BLaER1 (cell line): ENCODE measurements around the gene RSPRY1.

Experiments used
- H3K27ac ChIP-seq: shearing (Covaris generic); formaldehyde crosslinking; 2 replicates; pipeline ENCODE4 v1.8.1; 2022
- H3K27me3 ChIP-seq: shearing (Covaris generic); formaldehyde crosslinking; 2 replicates; pipeline ENCODE4 v1.8.1; 2022
- H3K36me3 ChIP-seq: shearing (Covaris generic); formaldehyde crosslinking; 2 replicates; pipeline ENCODE4 v1.8.1; 2022
- H3K4me1 ChIP-seq: shearing (Covaris generic); formaldehyde crosslinking; 2 replicates; pipeline ENCODE4 v1.8.1; 2022
- H3K4me2 ChIP-seq: shearing (Covaris generic); formaldehyde crosslinking; 2 replicates; pipeline ENCODE4 v1.8.1; 2022
- H3K4me3 ChIP-seq: shearing (Covaris generic); formaldehyde crosslinking; 2 replicates; pipeline ENCODE4 v1.8.1; 2022
- H3K9ac ChIP-seq: shearing (Covaris generic); formaldehyde crosslinking; 2 replicates; pipeline ENCODE4 v1.8.1; 2022
- H3K9me3 ChIP-seq: shearing (Covaris generic); formaldehyde crosslinking; 2 replicates; pipeline ENCODE4 v1.8.1; 2022
- H4K20me1 ChIP-seq: shearing (Covaris generic); formaldehyde crosslinking; 2 replicates; pipeline ENCODE4 v1.8.1; 2022
- Cebpa-rat ChIP-seq: shearing (Covaris generic); IDR thresholded peaks from 2 replicates; pipeline ENCODE4 v1.8.1; 2022

RSPRY1 gene

DNA sequence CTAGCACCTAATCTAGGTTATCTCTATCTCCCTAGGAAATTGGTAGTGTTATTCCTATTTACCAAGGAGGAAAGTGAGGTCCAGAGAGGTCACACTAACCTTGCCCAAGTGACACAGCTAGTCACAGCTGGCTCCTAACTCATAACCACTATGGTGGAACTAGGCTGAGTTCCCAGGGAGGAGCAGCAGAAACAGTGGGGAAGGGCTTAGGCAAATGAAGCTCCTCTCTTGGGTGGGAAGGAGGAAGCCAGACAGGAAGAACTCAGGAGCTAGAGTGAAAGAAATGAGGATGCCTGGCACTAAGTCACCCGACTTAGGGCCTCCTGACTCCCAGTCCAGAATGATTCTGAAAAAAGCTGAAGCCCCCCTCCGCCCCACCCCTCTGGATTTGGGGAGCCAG lies 34.8 kb upstream of the RSPRY1 start:
- Histone ChIP-seq H3K4me3 (no peak overlapping the region; the same call in 1 of the 2 replicates), H3K36me3 (peaks cover 57% of the 10 kb centered on the region)

DNA sequence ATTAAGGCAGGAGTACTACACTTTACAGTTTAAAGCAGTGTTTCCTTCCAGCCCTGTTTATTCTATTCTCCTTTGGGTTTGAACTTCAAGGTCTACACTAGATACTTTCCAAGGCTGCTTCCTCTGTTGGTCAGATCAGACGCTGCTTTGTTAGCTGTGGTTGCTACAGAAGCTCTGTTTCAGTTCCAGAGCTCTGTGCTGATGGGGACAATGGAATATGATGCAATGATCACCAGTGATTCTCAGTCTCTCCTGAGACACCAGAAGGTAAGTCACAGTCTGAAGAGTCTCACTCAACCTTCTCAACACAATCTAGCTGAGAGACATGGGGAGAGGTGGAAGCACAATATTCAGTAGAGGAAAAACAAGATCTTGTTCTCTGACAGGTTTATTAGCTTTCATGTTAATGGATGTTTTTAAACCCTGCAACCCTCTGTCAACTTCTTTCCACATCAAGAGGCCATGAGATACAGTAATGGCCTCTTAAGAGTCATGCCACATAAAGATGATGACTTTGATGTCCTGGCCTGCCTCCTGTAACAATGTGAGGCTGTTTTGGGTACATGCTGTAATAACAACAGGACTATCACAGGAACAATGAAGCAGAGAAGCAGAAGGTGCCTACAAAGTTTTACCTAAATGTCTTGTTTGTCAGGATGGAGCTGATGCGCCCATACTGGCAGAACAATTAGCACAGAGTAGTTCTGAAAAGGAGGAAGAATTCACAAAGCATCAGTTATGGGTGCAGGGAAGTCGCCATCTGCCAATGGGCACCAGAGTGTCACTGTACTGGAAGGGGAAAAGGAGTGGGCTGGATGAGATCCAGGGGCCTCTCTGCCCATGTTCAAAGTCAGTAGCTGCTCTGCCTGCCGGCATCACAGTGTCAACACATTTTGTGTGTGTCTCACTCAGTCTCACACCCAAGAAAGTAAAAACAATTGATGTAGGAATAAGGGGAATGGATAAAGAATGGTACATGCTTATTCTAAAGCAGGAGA lies 33.7 kb upstream of the RSPRY1 start:
- H3K9me3 ChIP-seq, result no peaks in the 10 kb centered on the region
- peak; percentile 95 for TF ChIP-seq Cebpa-rat
- H3K4me1 ChIP-seq, result peaks cover 65% of the 10 kb centered on the region
- H3K36me3 ChIP-seq, result peaks cover 67% of the 10 kb centered on the region
- H4K20me1 ChIP-seq, result no peaks in the 10 kb centered on the region
- H3K4me2 ChIP-seq, result peak overlapping the region; percentile 73
- no peaks in the 10 kb centered on the region for H3K27me3 ChIP-seq
- peak overlapping the region; percentile 91 for H3K27ac ChIP-seq
- H3K9ac ChIP-seq, result peak overlapping the region; percentile 62
- H3K4me3 ChIP-seq, result no peak overlapping the region

More for the DNA sequence above, 34.8 kb upstream of the RSPRY1 start:
- Histone ChIP-seq H3K4me1 (peaks cover 75% of the 10 kb centered on the region), H3K9me3 (no peaks in the 10 kb centered on the region), H3K27ac (peak overlapping the region; percentile 91), H3K4me2 (peak overlapping the region; percentile 73), H4K20me1 (no peaks in the 10 kb centered on the region), H3K9ac (peak overlapping the region; percentile 62), H3K27me3 (no peaks in the 10 kb centered on the region)
- TF ChIP-seq Cebpa-rat, result no peak

DNA sequence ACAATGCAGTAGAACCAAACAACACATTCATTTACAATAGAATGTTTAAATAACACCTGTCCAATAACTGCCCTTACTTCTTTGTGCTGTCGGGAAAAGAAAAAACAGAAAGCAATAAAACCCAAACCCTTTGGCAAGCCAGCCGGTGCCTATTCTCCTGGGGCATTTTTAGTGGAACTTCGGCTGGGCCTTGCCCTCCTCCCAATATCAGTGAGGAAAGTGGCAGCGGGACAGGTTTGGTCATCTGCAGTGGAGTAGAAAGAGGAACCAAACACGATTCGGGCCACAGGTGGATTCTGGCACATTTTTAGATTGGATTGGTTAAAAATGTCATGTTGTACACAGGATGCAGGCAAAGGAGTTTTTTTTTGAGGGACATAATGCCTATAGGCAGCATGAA lies 32.3 kb upstream of the RSPRY1 start:
- Histone ChIP-seq H3K4me3 (no peak overlapping the region), H3K4me2 (no peak overlapping the region), H3K9me3 (no peaks in the 10 kb centered on the region), H3K27me3 (no peaks in the 10 kb centered on the region), H3K36me3 (peaks cover 77% of the 10 kb centered on the region), H4K20me1 (no peaks in the 10 kb centered on the region), H3K9ac (no peak overlapping the region), H3K4me1 (peaks cover 51% of the 10 kb centered on the region), H3K27ac (0 out of 2 replicates have a peak overlapping the region, but pooled peaks have one; percentile 91)
- TF ChIP-seq Cebpa-rat, result no peak

DNA sequence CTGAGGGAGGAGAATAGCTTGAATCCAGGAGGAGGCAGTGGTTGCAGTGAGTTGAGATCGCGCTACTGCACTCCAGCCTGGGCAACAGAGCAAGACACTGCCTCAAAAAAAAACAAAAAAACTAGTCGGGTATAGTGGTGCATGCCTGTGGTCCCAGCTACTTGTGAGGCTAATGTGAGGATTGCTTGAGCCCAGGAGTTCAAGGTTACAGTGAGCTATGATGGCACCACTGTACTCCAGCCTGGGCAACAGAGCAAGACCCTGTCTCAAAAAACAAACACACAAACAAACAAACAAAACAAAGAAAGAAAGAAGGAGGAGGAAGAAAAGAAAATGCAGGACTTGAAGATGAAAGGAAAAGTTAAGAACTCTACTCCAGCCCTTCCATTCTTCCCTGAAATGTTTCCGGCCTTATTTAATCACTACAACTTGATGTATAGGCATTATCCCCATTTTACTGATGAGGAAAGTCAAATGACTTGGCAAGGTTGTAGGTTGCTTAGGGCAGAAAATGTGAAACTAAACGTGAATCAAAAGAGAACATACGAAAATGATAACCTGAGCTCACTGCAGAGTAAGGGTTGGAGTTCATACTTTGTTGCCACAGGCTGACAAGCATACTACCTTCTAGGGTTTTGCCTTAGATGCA lies 30.3 kb upstream of the RSPRY1 start:
- no peak for TF ChIP-seq Cebpa-rat

DNA sequence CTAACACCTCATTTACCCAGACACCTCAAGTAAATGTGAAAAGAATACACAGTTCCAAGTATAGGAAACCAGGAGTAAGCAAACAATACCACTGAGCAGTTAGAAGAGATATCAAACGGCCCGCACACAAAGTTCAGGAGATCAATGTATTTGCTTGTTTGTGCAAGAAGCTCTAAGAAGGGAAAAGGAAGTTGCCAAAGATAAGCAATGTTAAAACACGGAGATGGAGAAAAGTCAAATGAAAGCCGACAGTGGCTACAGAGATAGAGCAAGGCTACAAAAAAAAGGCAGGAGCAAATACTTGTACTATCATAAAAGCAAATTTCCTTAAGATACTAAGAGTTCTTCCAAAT lies 29.8 kb upstream of the RSPRY1 start:
- no peak overlapping the region for H3K27ac ChIP-seq
- H3K4me3 ChIP-seq, result no peak overlapping the region
- H3K9me3 ChIP-seq, result no peaks in the 10 kb centered on the region
- H3K36me3 ChIP-seq, result peaks cover 87% of the 10 kb centered on the region
- TF ChIP-seq Cebpa-rat, result no peak
- no peaks in the 10 kb centered on the region for H3K27me3 ChIP-seq
- H3K4me2 ChIP-seq, result no peak overlapping the region
- no peak overlapping the region for H3K9ac ChIP-seq
- H4K20me1 ChIP-seq, result no peaks in the 10 kb centered on the region
- peaks cover 37% of the 10 kb centered on the region for H3K4me1 ChIP-seq

More for the DNA sequence above, 30.3 kb upstream of the RSPRY1 start:
- no peaks in the 10 kb centered on the region for H3K27me3 ChIP-seq
- peaks cover 37% of the 10 kb centered on the region for H3K4me1 ChIP-seq
- no peak overlapping the region for H3K4me3 ChIP-seq
- H3K9ac ChIP-seq, result no peak overlapping the region
- no peak overlapping the region for H3K4me2 ChIP-seq
- no peaks in the 10 kb centered on the region for H4K20me1 ChIP-seq
- peaks cover 84% of the 10 kb centered on the region for H3K36me3 ChIP-seq
- no peaks in the 10 kb centered on the region for H3K9me3 ChIP-seq
- no peak overlapping the region for H3K27ac ChIP-seq

DNA sequence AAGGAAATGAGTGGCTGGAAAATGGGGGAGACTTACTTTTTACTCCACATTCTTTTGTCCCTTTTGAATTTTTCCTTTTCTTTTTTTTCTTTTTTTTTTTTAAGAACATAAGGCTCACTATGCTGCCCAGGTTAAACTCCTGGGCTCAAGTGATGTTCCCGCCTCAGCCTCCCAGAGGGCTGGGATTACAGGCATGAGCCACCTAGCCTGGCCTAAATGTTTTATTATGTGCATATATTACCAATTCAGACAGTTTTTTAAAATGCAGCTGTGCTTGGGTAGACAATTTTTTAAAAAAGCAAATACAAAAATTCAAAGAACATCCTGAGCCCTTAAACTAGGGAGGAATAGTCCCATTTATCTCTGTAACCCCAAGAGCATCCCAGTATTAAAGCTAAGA lies 28.6 kb upstream of the RSPRY1 start:
- no peaks in the 10 kb centered on the region for H4K20me1 ChIP-seq
- H3K9me3 ChIP-seq, result no peaks in the 10 kb centered on the region
- H3K4me3 ChIP-seq, result no peak overlapping the region
- no peak overlapping the region for H3K27ac ChIP-seq
- H3K36me3 ChIP-seq, result peaks cover 96% of the 10 kb centered on the region
- TF ChIP-seq Cebpa-rat, result no peak
- H3K27me3 ChIP-seq, result no peaks in the 10 kb centered on the region
- no peak overlapping the region for H3K4me2 ChIP-seq
- peaks cover 28% of the 10 kb centered on the region for H3K4me1 ChIP-seq
- H3K9ac ChIP-seq, result no peak overlapping the region

DNA sequence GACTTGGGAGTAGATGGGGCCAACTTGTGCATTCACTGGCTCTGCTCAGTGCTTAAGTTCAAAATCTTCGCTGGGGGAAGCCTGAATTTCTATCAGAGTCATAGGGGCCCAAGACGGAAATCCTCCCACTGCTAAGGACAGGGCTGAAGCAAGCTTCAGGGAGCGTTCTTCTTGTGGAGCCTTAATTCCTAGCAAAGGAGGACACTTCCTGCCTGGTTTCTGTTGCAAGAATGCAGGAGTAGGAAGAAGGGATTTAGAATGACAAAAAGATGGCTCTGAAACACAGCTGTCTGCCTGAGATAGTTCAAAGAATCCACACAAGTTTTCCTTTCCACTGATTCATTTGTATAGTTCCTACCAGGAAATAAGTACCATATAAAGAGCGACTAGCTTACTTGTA lies 26.7 kb upstream of the RSPRY1 start:
- Histone ChIP-seq H3K4me2 (no peak overlapping the region), H3K9me3 (no peaks in the 10 kb centered on the region), H4K20me1 (no peaks in the 10 kb centered on the region), H3K27me3 (no peaks in the 10 kb centered on the region), H3K27ac (no peak overlapping the region), H3K36me3 (peaks cover 96% of the 10 kb centered on the region), H3K9ac (no peak overlapping the region), H3K4me3 (no peak overlapping the region), H3K4me1 (peaks cover 14% of the 10 kb centered on the region)
- TF ChIP-seq Cebpa-rat, result no peak

DNA sequence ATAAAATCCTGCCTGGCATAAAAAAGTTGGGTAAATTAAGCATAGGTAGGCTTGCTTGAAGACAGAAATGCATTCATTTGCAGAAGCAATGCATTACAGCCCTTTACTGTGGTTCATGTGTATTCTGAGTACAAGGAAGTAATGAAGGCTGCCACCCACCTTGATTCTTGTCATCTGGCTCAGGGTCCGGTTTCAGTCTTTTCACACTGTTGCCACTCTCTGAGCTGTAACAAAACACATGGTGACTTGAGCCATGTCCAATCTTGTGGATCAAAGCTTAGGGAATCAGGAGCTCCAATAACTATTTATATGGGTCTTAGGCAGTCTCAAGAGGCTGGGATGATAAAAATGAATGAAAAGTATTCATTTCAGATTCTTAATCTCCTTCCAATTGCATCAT lies 22.3 kb upstream of the RSPRY1 start:
- H3K4me1 ChIP-seq, result peaks cover 41% of the 10 kb centered on the region
- no peak overlapping the region for H3K4me3 ChIP-seq
- peaks cover 81% of the 10 kb centered on the region for H3K36me3 ChIP-seq
- H3K27me3 ChIP-seq, result no peaks in the 10 kb centered on the region
- H3K9me3 ChIP-seq, result no peaks in the 10 kb centered on the region
- no peak overlapping the region for H3K27ac ChIP-seq
- H3K9ac ChIP-seq, result no peak overlapping the region
- no peak for TF ChIP-seq Cebpa-rat
- no peaks in the 10 kb centered on the region for H4K20me1 ChIP-seq
- no peak overlapping the region for H3K4me2 ChIP-seq

DNA sequence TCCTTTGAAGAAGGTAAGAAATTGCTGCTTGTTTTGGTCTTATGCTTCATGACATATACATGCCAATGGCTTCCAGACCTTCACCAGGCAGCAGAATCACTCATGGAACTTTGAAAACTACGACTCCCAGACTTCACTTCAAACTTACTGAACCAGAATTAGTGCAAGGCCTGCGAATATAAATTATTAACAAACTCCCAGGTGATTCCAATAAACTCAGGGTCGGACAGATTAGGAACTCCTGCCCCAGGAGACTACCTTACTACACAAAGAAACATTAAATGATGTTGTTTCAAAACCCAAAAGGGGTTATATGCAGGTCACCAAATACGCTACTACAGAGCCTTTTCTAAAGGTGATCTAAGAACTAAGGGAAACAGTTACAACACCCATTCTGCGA lies 20.6 kb upstream of the RSPRY1 start:
- H3K36me3 ChIP-seq, result peaks cover 81% of the 10 kb centered on the region
- no peak overlapping the region for H3K4me3 ChIP-seq
- H3K9me3 ChIP-seq, result no peaks in the 10 kb centered on the region
- H3K4me2 ChIP-seq, result peak overlapping the region; percentile 70
- H4K20me1 ChIP-seq, result no peaks in the 10 kb centered on the region
- H3K9ac ChIP-seq, result no peak overlapping the region
- no peak overlapping the region for H3K27ac ChIP-seq
- peaks cover 39% of the 10 kb centered on the region for H3K4me1 ChIP-seq
- TF ChIP-seq Cebpa-rat, result no peak
- H3K27me3 ChIP-seq, result no peaks in the 10 kb centered on the region

DNA sequence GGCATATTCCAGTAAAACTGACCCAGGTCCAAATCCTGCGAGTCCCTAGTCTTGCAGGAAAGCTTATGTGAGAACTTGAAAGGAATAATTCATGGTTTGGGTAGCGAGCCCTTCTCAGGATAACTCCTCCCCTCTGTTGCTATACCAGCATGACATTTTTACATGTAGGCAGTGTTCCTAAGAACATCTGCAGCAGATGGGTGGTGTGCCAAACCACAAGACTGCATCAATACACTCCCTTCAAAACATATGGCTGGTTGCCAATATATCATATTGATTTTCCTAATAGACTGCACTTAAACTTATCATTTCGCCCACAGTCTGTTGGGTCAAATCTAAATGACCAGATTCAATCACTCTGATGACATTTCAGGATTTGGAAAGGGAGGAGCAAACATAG lies 20.2 kb upstream of the RSPRY1 start:
- TF ChIP-seq Cebpa-rat, result no peak
- no peaks in the 10 kb centered on the region for H4K20me1 ChIP-seq

More for the DNA sequence above, 20.2 kb upstream of the RSPRY1 start:
- Histone ChIP-seq H3K4me2 (peak overlapping the region; percentile 70), H3K4me3 (no peak overlapping the region), H3K27ac (no peak overlapping the region), H3K9me3 (no peaks in the 10 kb centered on the region), H3K4me1 (peaks cover 34% of the 10 kb centered on the region), H3K36me3 (peaks cover 81% of the 10 kb centered on the region), H3K9ac (no peak overlapping the region), H3K27me3 (no peaks in the 10 kb centered on the region)
